HepG2 (cell line): ENCODE data around the gene VAX1. TPM values are rescaled to one million over a fixed set of nuclear protein-coding genes. Genes with fewer than 3 reads are reported as not detected.

Source experiments
- BCL6 ChIP-seq: IDR thresholded peaks from 2 replicates; pipeline ENCODE4 v1.6.1; 2016; ENCODE audit warnings: missing genetic modification reagents, missing compliant biosample characterization
- ETV5 ChIP-seq: IDR thresholded peaks from 2 replicates; pipeline ENCODE4 v1.6.1; 2018; ENCODE audit warnings: missing biosample characterization, missing genetic modification reagents, inconsistent platforms, borderline replicate concordance
- FOXP4 ChIP-seq: sonication (generic); formaldehyde crosslinking; IDR thresholded peaks from 2 replicates; pipeline ENCODE4 v1.4.0; 2020; ENCODE audit warnings: missing genetic modification reagents
- HNF4A ChIP-seq: sonication (generic); formaldehyde crosslinking; IDR thresholded peaks from 2 replicates; pipeline ENCODE4 v1.4.0; 2020; ENCODE audit warnings: missing genetic modification reagents
- KAT8 ChIP-seq: IDR thresholded peaks from 2 replicates; pipeline ENCODE4 v1.6.1; 2016; ENCODE audit warnings: missing genetic modification reagents, missing compliant biosample characterization
- KDM3A ChIP-seq: IDR thresholded peaks from 2 replicates; pipeline ENCODE4 v1.6.1; 2018; ENCODE audit warnings: low read depth, missing compliant biosample characterization
- KMT2B ChIP-seq: IDR thresholded peaks from 2 replicates; pipeline ENCODE4 v1.6.1; 2016; ENCODE audit warnings: missing genetic modification reagents, missing compliant biosample characterization
- MAZ ChIP-seq, 2 experiments: sonication (generic) in 1 of 2; formaldehyde crosslinking in 1 of 2; IDR thresholded peaks; 2 replicates each; pipeline versions ENCODE4 v1.5.0 to v1.6.1; 2012 to 2020; ENCODE audit warnings: low read depth in 2 of 2, mild to moderate bottlenecking in 2 of 2, borderline replicate concordance in 1 of 2, improper control_type of control experiment in 1 of 2, low read length in 1 of 2, missing genetic modification reagents in 1 of 2, moderate library complexity in 1 of 2
- RAD21 ChIP-seq: fragments of 450-650 bp; formaldehyde crosslinking; IDR thresholded peaks from 2 replicates; pipeline ENCODE4 v1.5.0; 2020; ENCODE audit warnings: mild to moderate bottlenecking
- RBFOX2 ChIP-seq: fragments of 200-400 bp; formaldehyde crosslinking; IDR thresholded peaks from 2 replicates; pipeline ENCODE4 v1.6.1; 2017; ENCODE audit warnings: low read depth, mild to moderate bottlenecking, low read length
- REPIN1 ChIP-seq: sonication (generic); formaldehyde crosslinking; IDR thresholded peaks from 2 replicates; pipeline ENCODE4 v1.8.0; 2022; ENCODE audit warnings: missing genetic modification reagents, low read depth, mild to moderate bottlenecking, borderline replicate concordance
- SP5 ChIP-seq: IDR thresholded peaks from 2 replicates; pipeline ENCODE4 v1.6.1; 2016; ENCODE audit warnings: low read depth, borderline replicate concordance
- SRSF4 ChIP-seq: fragments of 200-400 bp; formaldehyde crosslinking; IDR thresholded peaks from one replicate; pipeline ENCODE4 v1.6.1; 2018; ENCODE audit warnings: mild to moderate bottlenecking, low read depth, low read length, moderate library complexity; ENCODE audit not compliant: poor library complexity, severe bottlenecking
- ZFP37 ChIP-seq: sonication (generic); formaldehyde crosslinking; IDR thresholded peaks from 2 replicates; pipeline ENCODE4 v1.4.0; 2020; ENCODE audit warnings: missing genetic modification reagents, borderline replicate concordance
- ZNF501 ChIP-seq: sonication (generic); formaldehyde crosslinking; IDR thresholded peaks from 2 replicates; pipeline ENCODE4 v1.5.1; 2020; ENCODE audit warnings: mild to moderate bottlenecking, moderate library complexity, missing genetic modification reagents
- ZNF530 ChIP-seq: sonication (generic); formaldehyde crosslinking; IDR thresholded peaks from 2 replicates; pipeline ENCODE4 v1.5.0; 2020; ENCODE audit warnings: low read depth, mild to moderate bottlenecking, missing genetic modification reagents
- ZNF543 ChIP-seq: sonication (generic); formaldehyde crosslinking; IDR thresholded peaks from 2 replicates; pipeline ENCODE4 v1.4.0; 2020; ENCODE audit warnings: mild to moderate bottlenecking, missing genetic modification reagents
- ZSCAN21 ChIP-seq: sonication (generic); formaldehyde crosslinking; IDR thresholded peaks from 2 replicates; pipeline ENCODE4 v1.8.0; 2022; ENCODE audit warnings: mild to moderate bottlenecking, missing genetic modification reagents, moderate library complexity, borderline replicate concordance
- polyA plus RNA-seq, 8 experiments: library from polyadenylated mRNA; depleted of rRNA in 3 of 8; stranded (reverse) in 7 of 8; unstranded in 1 of 8; fragments of >200 nt; fragmentation: Illumina TruSeq in 4 of 8; extraction: Trizol in 4 of 8; gene quantifications; 2 replicates each; pipeline versions ENCODE4 v1.2.1 to v1.2.3, GENCODE V29; 2011 to 2016; ENCODE audit warnings: low read depth in 4 of 8, missing spikeins in 1 of 8, mixed read lengths in 1 of 8; ENCODE audit not compliant: insufficient read depth in 1 of 8
- total RNA-seq, 5 experiments: library from RNA; depleted of rRNA; stranded (reverse); fragments of >200 nt; fragmentation: Illumina TruSeq; extraction: Trizol; gene quantifications; 2 replicates each; pipeline ENCODE4 v1.2.3, GENCODE V29; 2016; ENCODE audit warnings: low read depth in 1 of 5
- TF ChIP-seq, protein P1 (sequence below): sonication (generic); formaldehyde crosslinking; IDR thresholded peaks from 2 replicates; pipeline ENCODE4 v1.4.0; 2020; ENCODE audit warnings: missing genetic modification reagents
- TF ChIP-seq, protein P2 (sequence below): sonication (generic); formaldehyde crosslinking; IDR thresholded peaks from 2 replicates; pipeline ENCODE4 v1.4.0; 2020; ENCODE audit warnings: missing genetic modification reagents
- TF ChIP-seq, protein P3 (sequence below): sonication (generic); formaldehyde crosslinking; IDR thresholded peaks from 2 replicates; pipeline ENCODE4 v1.5.1; 2020; ENCODE audit warnings: mild to moderate bottlenecking, moderate library complexity, missing genetic modification reagents

Gene VAX1
- total and polyA plus RNA-seq, 2 of the 13 experiments (the other 11 are each of a cell fraction or from before 2014, with no cell fraction given) = not detected

DNA sequence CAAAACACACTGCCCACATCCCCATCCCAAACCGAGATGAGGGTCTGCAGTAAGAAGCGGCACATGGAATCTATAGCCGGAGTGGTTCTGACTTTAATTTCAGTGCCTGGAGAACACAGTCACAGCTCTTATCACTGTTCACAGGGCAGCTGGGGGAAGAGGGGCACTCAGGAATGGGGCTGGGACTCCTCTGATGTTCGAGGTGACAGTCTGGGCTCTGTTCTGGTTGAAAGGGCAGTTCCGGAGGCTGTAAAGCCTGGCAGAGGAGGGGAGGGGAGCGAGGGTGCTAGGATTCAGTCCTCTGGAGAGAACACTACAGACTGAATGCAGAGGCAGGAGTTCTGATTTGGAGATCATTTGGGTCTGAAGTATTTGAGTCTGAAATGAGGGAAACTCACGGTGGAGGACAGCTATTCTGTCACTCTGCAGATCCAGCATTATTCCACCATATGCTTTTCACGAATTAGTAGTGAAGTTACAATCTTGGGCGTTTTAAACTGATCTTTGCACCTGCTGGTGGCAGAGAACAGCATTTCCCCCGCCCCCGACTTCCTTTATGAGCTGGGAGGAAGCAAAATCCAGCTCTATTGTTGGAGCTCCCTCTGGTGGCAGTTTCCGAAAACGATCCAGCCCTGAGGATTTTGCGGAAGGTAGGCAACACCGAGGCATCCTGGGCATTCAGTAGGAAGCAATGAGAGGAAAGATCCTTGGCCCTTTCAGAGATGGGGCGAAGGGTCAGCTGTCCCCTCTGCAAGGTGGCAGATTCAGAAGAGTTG is 36.6 kb upstream of the VAX1 start (continued):
- TF ChIP-seq BCL6 (CRISPR knock-in tag) (peak; percentile 23; the same call in 1 of the 2 replicates), KMT2B (CRISPR knock-in tag) (no peak), ZNF543 (CRISPR knock-in tag) (no peak), RAD21 (peak; percentile 62; the same call in 1 of the 2 replicates), ETV5 (CRISPR knock-in tag) (peak; percentile 64; the same call in 1 of the 2 replicates), ZNF501 (0 out of 2 replicates have a peak, but pooled peaks have one; percentile 63), KDM3A (CRISPR knock-in tag) (0 out of 2 replicates have a peak, but pooled peaks have one; percentile 35), MAZ (IDR thresholded peaks at IDR 0.05; ENCODE audit: borderline replicate concordance, low read depth, low read length) (no peak), MAZ (CRISPR knock-in tag; IDR thresholded peaks at IDR 0.05; ENCODE audit: low read depth) (peak; percentile 50; the same call in 1 of the 2 replicates), ZSCAN21 (0 out of 2 replicates have a peak, but pooled peaks have one; percentile 15), ZNF530 (CRISPR knock-in tag) (no peak), KAT8 (CRISPR knock-in tag) (0 out of 2 replicates have a peak, but pooled peaks have one; percentile 36), REPIN1 (peak; percentile 43; the same call in 1 of the 2 replicates), FOXP4 (CRISPR knock-in tag) (0 out of 2 replicates have a peak, but pooled peaks have one; percentile 24), ZFP37 (CRISPR knock-in tag) (0 out of 2 replicates have a peak, but pooled peaks have one; percentile 10), SRSF4 (no peak), RBFOX2 (no peak), SP5 (CRISPR knock-in tag) (peak; percentile 49; the same call in 1 of the 2 replicates), HNF4A (CRISPR knock-in tag) (peak; percentile 67)
- TF ChIP-seq, protein P1, sequence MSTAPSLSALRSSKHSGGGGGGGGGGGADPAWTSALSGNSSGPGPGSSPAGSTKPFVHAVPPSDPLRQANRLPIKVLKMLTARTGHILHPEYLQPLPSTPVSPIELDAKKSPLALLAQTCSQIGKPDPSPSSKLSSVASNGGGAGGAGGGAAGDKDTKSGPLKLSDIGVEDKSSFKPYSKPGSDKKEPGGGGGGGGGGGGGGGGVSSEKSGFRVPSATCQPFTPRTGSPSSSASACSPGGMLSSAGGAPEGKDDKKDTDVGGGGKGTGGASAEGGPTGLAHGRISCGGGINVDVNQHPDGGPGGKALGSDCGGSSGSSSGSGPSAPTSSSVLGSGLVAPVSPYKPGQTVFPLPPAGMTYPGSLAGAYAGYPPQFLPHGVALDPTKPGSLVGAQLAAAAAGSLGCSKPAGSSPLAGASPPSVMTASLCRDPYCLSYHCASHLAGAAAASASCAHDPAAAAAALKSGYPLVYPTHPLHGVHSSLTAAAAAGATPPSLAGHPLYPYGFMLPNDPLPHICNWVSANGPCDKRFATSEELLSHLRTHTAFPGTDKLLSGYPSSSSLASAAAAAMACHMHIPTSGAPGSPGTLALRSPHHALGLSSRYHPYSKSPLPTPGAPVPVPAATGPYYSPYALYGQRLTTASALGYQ (CRISPR knock-in tag) = 0 out of 2 replicates have a peak, but pooled peaks have one; percentile 21
- TF ChIP-seq, protein P2, sequence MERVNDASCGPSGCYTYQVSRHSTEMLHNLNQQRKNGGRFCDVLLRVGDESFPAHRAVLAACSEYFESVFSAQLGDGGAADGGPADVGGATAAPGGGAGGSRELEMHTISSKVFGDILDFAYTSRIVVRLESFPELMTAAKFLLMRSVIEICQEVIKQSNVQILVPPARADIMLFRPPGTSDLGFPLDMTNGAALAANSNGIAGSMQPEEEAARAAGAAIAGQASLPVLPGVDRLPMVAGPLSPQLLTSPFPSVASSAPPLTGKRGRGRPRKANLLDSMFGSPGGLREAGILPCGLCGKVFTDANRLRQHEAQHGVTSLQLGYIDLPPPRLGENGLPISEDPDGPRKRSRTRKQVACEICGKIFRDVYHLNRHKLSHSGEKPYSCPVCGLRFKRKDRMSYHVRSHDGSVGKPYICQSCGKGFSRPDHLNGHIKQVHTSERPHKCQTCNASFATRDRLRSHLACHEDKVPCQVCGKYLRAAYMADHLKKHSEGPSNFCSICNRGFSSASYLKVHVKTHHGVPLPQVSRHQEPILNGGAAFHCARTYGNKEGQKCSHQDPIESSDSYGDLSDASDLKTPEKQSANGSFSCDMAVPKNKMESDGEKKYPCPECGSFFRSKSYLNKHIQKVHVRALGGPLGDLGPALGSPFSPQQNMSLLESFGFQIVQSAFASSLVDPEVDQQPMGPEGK (CRISPR knock-in tag) = peak; percentile 46
- TF ChIP-seq, protein P3, sequence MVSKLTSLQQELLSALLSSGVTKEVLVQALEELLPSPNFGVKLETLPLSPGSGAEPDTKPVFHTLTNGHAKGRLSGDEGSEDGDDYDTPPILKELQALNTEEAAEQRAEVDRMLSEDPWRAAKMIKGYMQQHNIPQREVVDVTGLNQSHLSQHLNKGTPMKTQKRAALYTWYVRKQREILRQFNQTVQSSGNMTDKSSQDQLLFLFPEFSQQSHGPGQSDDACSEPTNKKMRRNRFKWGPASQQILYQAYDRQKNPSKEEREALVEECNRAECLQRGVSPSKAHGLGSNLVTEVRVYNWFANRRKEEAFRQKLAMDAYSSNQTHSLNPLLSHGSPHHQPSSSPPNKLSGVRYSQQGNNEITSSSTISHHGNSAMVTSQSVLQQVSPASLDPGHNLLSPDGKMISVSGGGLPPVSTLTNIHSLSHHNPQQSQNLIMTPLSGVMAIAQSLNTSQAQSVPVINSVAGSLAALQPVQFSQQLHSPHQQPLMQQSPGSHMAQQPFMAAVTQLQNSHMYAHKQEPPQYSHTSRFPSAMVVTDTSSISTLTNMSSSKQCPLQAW (CRISPR knock-in tag) = peak; percentile 72
